Measurements from ENCODE around the gene OR9I1. TPM values are rescaled to one million over a fixed set of nuclear protein-coding genes. Genes with fewer than 3 reads are reported as not detected.

OR9I1 gene
- total and polyA plus RNA-seq, 4 donors: not detected

GRCh38 chr11:58097437-58097836, 27.9 kb downstream of the OR9I1 start:
- peaks cover 0 to 2% (median 0%) of the 10 kb centered on the region in 4 donors for H3K9me3 ChIP-seq (ENCODE audit: control insufficient read depth in 4 of 4, low read length in 3 of 4)
- no peak overlapping the region for H3K27ac ChIP-seq (ENCODE audit: low read depth in 1 of 2, low read length in 2 of 2)
- no peaks in the 10 kb centered on the region for H3K36me3 ChIP-seq (ENCODE audit: control insufficient read depth in 4 of 4, insufficient read depth in 3 of 4, low read depth in 1 of 4, low read length in 3 of 4)
- no peak overlapping the region for H3K9ac ChIP-seq (ENCODE audit: low read depth in 1 of 2, low read length in 2 of 2)
- 65% methylated on average over 2 of the region's 2 CpGs for WGBS
- H3K27me3 ChIP-seq (ENCODE audit: control insufficient read depth in 4 of 4, insufficient read depth in 4 of 4, low read length in 3 of 4): peaks cover 0 to 4% (median 0%) of the 10 kb centered on the region in 4 donors
- TF ChIP-seq TAF1 (conservative IDR thresholded peaks at IDR 0.05) (no peak), CTCF (IDR thresholded peaks at IDR 0.05; ENCODE audit: low read depth, low read length, missing input control) (no peak), NR2F2 (IDR thresholded peaks at IDR 0.05) (no peak), FOXA2 (IDR thresholded peaks at IDR 0.05) (no peak), FOXA1 (IDR thresholded peaks at IDR 0.05) (no peak), GABPA (IDR thresholded peaks at IDR 0.05 in 1 of 2, conservative IDR thresholded peaks at IDR 0.05 in 1 of 2) (no peak), RXRA (IDR thresholded peaks at IDR 0.05) (no peak), RAD21 (IDR thresholded peaks at IDR 0.05) (no peak), SP1 (IDR thresholded peaks at IDR 0.05) (no peak), REST (IDR thresholded peaks at IDR 0.05) (no peak), HNF4A (conservative IDR thresholded peaks at IDR 0.05) (no peak), HNF4G (IDR thresholded peaks at IDR 0.05) (no peak), EGR1 (IDR thresholded peaks at IDR 0.05; ENCODE audit: low read depth in 2 of 2) (no peak)
- TF ChIP-seq, protein P1, sequence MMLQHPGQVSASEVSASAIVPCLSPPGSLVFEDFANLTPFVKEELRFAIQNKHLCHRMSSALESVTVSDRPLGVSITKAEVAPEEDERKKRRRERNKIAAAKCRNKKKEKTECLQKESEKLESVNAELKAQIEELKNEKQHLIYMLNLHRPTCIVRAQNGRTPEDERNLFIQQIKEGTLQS (IDR thresholded peaks at IDR 0.05): no peak
- TF ChIP-seq, protein P2, sequence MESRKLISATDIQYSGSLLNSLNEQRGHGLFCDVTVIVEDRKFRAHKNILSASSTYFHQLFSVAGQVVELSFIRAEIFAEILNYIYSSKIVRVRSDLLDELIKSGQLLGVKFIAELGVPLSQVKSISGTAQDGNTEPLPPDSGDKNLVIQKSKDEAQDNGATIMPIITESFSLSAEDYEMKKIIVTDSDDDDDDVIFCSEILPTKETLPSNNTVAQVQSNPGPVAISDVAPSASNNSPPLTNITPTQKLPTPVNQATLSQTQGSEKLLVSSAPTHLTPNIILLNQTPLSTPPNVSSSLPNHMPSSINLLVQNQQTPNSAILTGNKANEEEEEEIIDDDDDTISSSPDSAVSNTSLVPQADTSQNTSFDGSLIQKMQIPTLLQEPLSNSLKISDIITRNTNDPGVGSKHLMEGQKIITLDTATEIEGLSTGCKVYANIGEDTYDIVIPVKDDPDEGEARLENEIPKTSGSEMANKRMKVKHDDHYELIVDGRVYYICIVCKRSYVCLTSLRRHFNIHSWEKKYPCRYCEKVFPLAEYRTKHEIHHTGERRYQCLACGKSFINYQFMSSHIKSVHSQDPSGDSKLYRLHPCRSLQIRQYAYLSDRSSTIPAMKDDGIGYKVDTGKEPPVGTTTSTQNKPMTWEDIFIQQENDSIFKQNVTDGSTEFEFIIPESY (IDR thresholded peaks at IDR 0.05): no peak
- TF ChIP-seq, protein P3, sequence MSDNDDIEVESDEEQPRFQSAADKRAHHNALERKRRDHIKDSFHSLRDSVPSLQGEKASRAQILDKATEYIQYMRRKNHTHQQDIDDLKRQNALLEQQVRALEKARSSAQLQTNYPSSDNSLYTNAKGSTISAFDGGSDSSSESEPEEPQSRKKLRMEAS (IDR thresholded peaks at IDR 0.05): no peak
- no peaks in the 10 kb centered on the region for H3K4me1 ChIP-seq (ENCODE audit: control insufficient read depth in 4 of 4, insufficient read depth in 4 of 4, low read length in 3 of 4)
- no peak overlapping the region for H3K4me3 ChIP-seq (ENCODE audit: low read depth in 1 of 3, low read length in 3 of 3)
- no peak for DNase-seq (ENCODE audit: low spot score)

GRCh38 chr11:58086528-58086927, 38.8 kb downstream of the OR9I1 start:
- H3K27me3 ChIP-seq (ENCODE audit: control insufficient read depth in 4 of 4, insufficient read depth in 4 of 4, low read length in 3 of 4): no peaks in the 10 kb centered on the region
- no peak for TF ChIP-seq TAF1 (conservative IDR thresholded peaks at IDR 0.05)
- TF ChIP-seq SP1 (IDR thresholded peaks at IDR 0.05): no peak
- TF ChIP-seq NR2F2 (IDR thresholded peaks at IDR 0.05): no peak
- no peak for TF ChIP-seq JUND (IDR thresholded peaks at IDR 0.05)
- no peak for TF ChIP-seq FOXA2 (IDR thresholded peaks at IDR 0.05)
- no peak for TF ChIP-seq CTCF (IDR thresholded peaks at IDR 0.05; ENCODE audit: low read depth, low read length, missing input control)
- no peak for TF ChIP-seq REST (IDR thresholded peaks at IDR 0.05)
- no peak for TF ChIP-seq HNF4A (conservative IDR thresholded peaks at IDR 0.05)
- TF ChIP-seq FOXA1 (IDR thresholded peaks at IDR 0.05): no peak
- no peak for TF ChIP-seq GABPA (IDR thresholded peaks at IDR 0.05 in 1 of 2, conservative IDR thresholded peaks at IDR 0.05 in 1 of 2)
- no peak overlapping the region for H3K27ac ChIP-seq (ENCODE audit: low read depth in 1 of 2, low read length in 2 of 2)
- no peak overlapping the region for H3K4me3 ChIP-seq (ENCODE audit: low read depth in 1 of 3, low read length in 3 of 3)
- DNase-seq (ENCODE audit: low spot score): no peak
- no peaks in the 10 kb centered on the region for H3K9me3 ChIP-seq (ENCODE audit: control insufficient read depth in 4 of 4, low read length in 3 of 4)
- H3K36me3 ChIP-seq (ENCODE audit: control insufficient read depth in 4 of 4, insufficient read depth in 3 of 4, low read depth in 1 of 4, low read length in 3 of 4): no peaks in the 10 kb centered on the region
- no peaks in the 10 kb centered on the region for H3K4me1 ChIP-seq (ENCODE audit: control insufficient read depth in 4 of 4, insufficient read depth in 4 of 4, low read length in 3 of 4)
- H3K9ac ChIP-seq (ENCODE audit: low read depth in 1 of 2, low read length in 2 of 2): no peak overlapping the region
- 45% methylated on average over 2 of the region's 2 CpGs for WGBS

Data from liver (tissue), 9 donors.